RPMI8226 (cell line): ENCODE measurements around the gene MMP10.

ENCODE experiments used
- DNase-seq: peaks from one replicate; pipeline ENCODE4 v3.0.0-alpha.2; 2015

MMP10 gene

DNA sequence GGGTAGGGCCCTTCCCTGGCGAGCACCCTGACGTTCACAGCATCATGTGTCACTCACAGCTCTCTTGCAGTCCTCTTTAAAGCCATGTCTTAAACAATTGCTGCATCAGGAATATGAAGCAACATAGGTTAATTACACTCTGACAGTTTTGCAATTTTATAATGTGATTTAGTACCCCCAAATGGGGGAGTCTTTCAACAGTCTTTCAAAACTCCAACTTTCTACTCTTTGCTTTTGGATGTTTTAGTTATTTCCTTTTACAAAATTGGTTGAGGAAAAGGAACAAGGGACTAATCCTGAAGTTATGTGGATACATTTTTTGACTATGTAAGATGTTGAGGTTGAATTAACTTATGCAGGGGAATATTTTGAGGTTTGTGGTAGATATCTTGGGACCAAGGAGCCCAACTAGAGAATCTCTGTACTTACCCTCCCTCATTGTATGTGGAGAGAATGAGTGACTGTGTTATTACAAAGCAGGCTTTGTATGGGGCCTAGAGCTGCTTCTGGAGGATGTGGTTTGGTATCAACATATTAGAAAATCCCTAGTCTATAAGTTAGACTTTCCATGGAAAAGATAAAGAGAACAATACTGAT, 55.4 kb downstream of the MMP10 start, which contains the start of gene MMP8:
TSS of gene MMP8 (minus strand) at position 51 of the 597 bp plus-strand sequence. CDS start 99 bp downstream, outside the sequence.
- DNase-seq, result no peak

- no peak for DNase-seq
These were observed 57.6 kb downstream of the MMP10 start for GRCh38 chr11:102722821-102723220.
